CD4-positive, alpha-beta T cell (primary cell): ENCODE measurements around the gene NGF. TPM values are rescaled to one million over a fixed set of nuclear protein-coding genes. Genes with fewer than 3 reads are reported as not detected.

Experiments used
- ATAC-seq: fragments of 200-7000 bp; cut with Tn5 transposase; one replicate; pipeline ENCODE4 v1.10.0; 2022; ENCODE audit warnings: mild to moderate bottlenecking; ENCODE audit not compliant: poor library complexity
- CTCF ChIA-PET: fragments of 350-600 bp; sonication (Branson Sonifier 250); formaldehyde crosslinking; loops from one replicate; lab custom pipeline; 2021; ENCODE audit warnings: antibody characterized with exemption, inconsistent platforms; lab: Charles Lee
- POLR2A ChIA-PET: fragments of 350-600 bp; sonication (Branson Sonifier 250); formaldehyde crosslinking; loops from one replicate; lab custom pipeline; 2021; ENCODE audit warnings: antibody characterized with exemption, inconsistent platforms; lab: Charles Lee
- DNase-seq, 14 experiments: peaks; one replicate each; pipeline ENCODE4 v3.0.0-alpha.2; 2013 to 2020; ENCODE audit warnings: mixed read lengths in 2 of 14
- H3K27ac ChIP-seq, 2 donors: one replicate each; pipeline versions ENCODE4 v1.5.1 to v1.7.0; 2013; ENCODE audit warnings: low read length in 2 of 2, low read depth in 1 of 2, mild to moderate bottlenecking in 1 of 2
- H3K27me3 ChIP-seq, 2 experiments: 1 replicate in 1 of 2; 2 replicates in 1 of 2; pipeline versions ENCODE4 v1.6.1 to v1.7.0; 2013; ENCODE audit warnings: low read length in 2 of 2, control low read depth in 1 of 2, mild to moderate bottlenecking in 1 of 2, moderate library complexity in 1 of 2; ENCODE audit not compliant: insufficient read depth in 2 of 2, control insufficient read depth in 1 of 2
- H3K36me3 ChIP-seq: one replicate; pipeline ENCODE4 v1.6.1; 2013; ENCODE audit warnings: low read length, control low read depth; ENCODE audit not compliant: insufficient read depth
- H3K4me1 ChIP-seq: one replicate; pipeline ENCODE4 v1.6.1; 2013; ENCODE audit warnings: low read length, control low read depth; ENCODE audit not compliant: insufficient read depth
- H3K4me3 ChIP-seq: one replicate; pipeline ENCODE4 v1.5.1; 2013; ENCODE audit warnings: mild to moderate bottlenecking, low read length, moderate library complexity
- H3K9me3 ChIP-seq, 2 experiments: 1 replicate in 1 of 2; 2 replicates in 1 of 2; pipeline versions ENCODE4 v1.6.1 to v1.7.0; 2013; ENCODE audit warnings: low read length in 2 of 2, mild to moderate bottlenecking in 2 of 2, control low read depth in 1 of 2, moderate library complexity in 1 of 2; ENCODE audit not compliant: control insufficient read depth in 1 of 2, insufficient read depth in 1 of 2
- H3K27ac Mint-ChIP-seq: one replicate; pipeline ENCODE4 v1.8.0; 2020; ENCODE audit warnings: mixed read lengths
- H3K27me3 Mint-ChIP-seq: one replicate; pipeline ENCODE4 v1.8.0; 2021; ENCODE audit warnings: mixed read lengths
- H3K36me3 Mint-ChIP-seq: one replicate; pipeline ENCODE4 v1.8.0; 2021; ENCODE audit warnings: low read depth, mixed read lengths
- H3K4me1 Mint-ChIP-seq: one replicate; pipeline ENCODE4 v1.8.0; 2021; ENCODE audit warnings: low read depth, mixed read lengths
- H3K4me3 Mint-ChIP-seq: one replicate; pipeline ENCODE4 v1.8.0; 2020; ENCODE audit warnings: mild to moderate bottlenecking, mixed read lengths
- H3K9me3 Mint-ChIP-seq: one replicate; pipeline ENCODE4 v1.8.0; 2020; ENCODE audit warnings: mixed read lengths
- CTCF ChIP-seq: fragments of 200-600 bp; IDR thresholded peaks from one replicate; pipeline ENCODE4 v1.8.0; 2022; ENCODE audit warnings: antibody characterized with exemption, mild to moderate bottlenecking
- intact Hi-C, 2 experiments: fragments of 100-400 bp; cut with DNase I in 1 of 2; cut with micrococcal nuclease in 1 of 2; formaldehyde crosslinking; loops; one replicate each; pipeline versions ENCODE4 v1.15.1 to v1.9.0; 2023 to 2025; cut with DNase I, micrococcal nuclease
- total RNA-seq, 174 experiments: library from RNA in 2 of 174; stranded (reverse) in 2 of 174; gene quantifications; one replicate each; pipeline ENCODE4 v1.2.3 and lab custom pipeline; 2021 to 2026

The NGF gene
- total RNA-seq, 2 experiments from 2014 or later = not detected

DNA sequence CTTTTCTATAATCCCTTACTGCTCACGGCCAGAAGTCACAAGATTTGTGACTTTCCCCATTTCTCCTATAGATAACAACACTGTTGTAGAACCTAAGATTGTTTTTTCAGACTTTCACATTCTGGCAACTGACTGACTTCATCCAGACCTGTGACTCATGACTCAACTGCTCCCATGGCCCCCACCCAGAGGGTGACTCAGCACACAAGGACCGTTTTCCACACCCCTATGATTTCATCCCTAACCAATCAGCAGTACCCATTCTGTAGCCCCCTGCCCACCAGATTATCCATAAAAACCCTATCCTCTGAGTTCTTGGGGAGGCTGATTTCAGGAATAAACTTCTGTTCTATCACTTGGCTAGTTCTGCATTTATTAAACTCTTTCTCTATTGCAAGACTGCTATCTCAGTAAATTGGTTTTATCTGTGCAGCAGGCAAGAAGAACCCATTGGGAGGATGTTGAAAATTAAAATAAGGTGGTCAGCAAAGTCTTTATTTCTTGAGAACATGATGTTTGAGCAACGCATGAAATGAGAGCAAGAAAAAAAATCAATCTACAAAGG is 79.7 kb downstream of the NGF start:
- Mint-ChIP-seq H3K9me3 (peaks cover 9% of the 10 kb centered on the region), H3K27me3 (peaks cover 5% of the 10 kb centered on the region), H3K36me3 (no peaks in the 10 kb centered on the region), H3K27ac (no peak overlapping the region), H3K4me3 (no peak overlapping the region), H3K4me1 (no peaks in the 10 kb centered on the region)
- intact Hi-C loops = no loop called here
- ATAC-seq (no peak), DNase-seq (no peak)
- ChIA-PET CTCF (no interaction called here), POLR2A (no interaction called here)
- Histone ChIP-seq H3K4me3 (no peak overlapping the region), H3K9me3 (peaks cover 3 to 4% of the 10 kb centered on the region in 2 experiments), H3K27me3 (no peaks in the 10 kb centered on the region), H3K27ac (no peak overlapping the region), H3K4me1 (no peaks in the 10 kb centered on the region), H3K36me3 (no peaks in the 10 kb centered on the region)
- TF ChIP-seq CTCF = no peak

- Histone ChIP-seq H3K4me3 (no peak overlapping the region), H3K27ac (no peak overlapping the region), H3K9me3 (peaks cover 3 to 4% of the 10 kb centered on the region in 2 experiments), H3K36me3 (no peaks in the 10 kb centered on the region), H3K4me1 (no peaks in the 10 kb centered on the region), H3K27me3 (no peaks in the 10 kb centered on the region)
- H3K4me3 Mint-ChIP-seq = no peak overlapping the region
- no peak for TF ChIP-seq CTCF
- ChIA-PET POLR2A (no interaction called here), CTCF (no interaction called here)
- no peak for ATAC-seq
- H3K4me1 Mint-ChIP-seq = no peaks in the 10 kb centered on the region
- intact Hi-C loops = no loop called here
- no peak for DNase-seq
- peaks cover 9% of the 10 kb centered on the region for H3K9me3 Mint-ChIP-seq
- no peak overlapping the region for H3K27ac Mint-ChIP-seq
- H3K27me3 Mint-ChIP-seq = peaks cover 5% of the 10 kb centered on the region
- no peaks in the 10 kb centered on the region for H3K36me3 Mint-ChIP-seq
Observed at GRCh38 chr1:115257591-115257990, 80.5 kb downstream of the NGF start.

- H3K27me3 ChIP-seq = no peaks in the 10 kb centered on the region
- Mint-ChIP-seq H3K27me3 (no peaks in the 10 kb centered on the region), H3K36me3 (no peaks in the 10 kb centered on the region), H3K4me1 (no peaks in the 10 kb centered on the region), H3K27ac (no peak overlapping the region), H3K9me3 (peaks cover 9% of the 10 kb centered on the region), H3K4me3 (no peak overlapping the region)
- no peaks in the 10 kb centered on the region for H3K36me3 ChIP-seq
- DNase-seq (no peak), ATAC-seq (no peak)
- POLR2A ChIA-PET = no interaction called here
- H3K9me3 ChIP-seq = peaks cover 3 to 4% of the 10 kb centered on the region in 2 experiments
- H3K4me1 ChIP-seq = no peaks in the 10 kb centered on the region
- CTCF ChIA-PET = no interaction called here
- no peak for TF ChIP-seq CTCF
- no peak overlapping the region for H3K27ac ChIP-seq
- H3K4me3 ChIP-seq = no peak overlapping the region
- intact Hi-C loops = no loop called here
Observed at GRCh38 chr1:115255154-115255553, 82.9 kb downstream of the NGF start.
